Vagina (tissue), 2 donors: ENCODE results near the gene ZNF687. TPM values are rescaled to one million over a fixed set of nuclear protein-coding genes. Genes with fewer than 3 reads are reported as not detected.
A peak's percentile ranks its signal among the peaks of the same experiment; 100 is the strongest.

Experiments
- DNase-seq, 2 donors: peaks; one replicate each; pipeline ENCODE4 v3.0.0-alpha.2; 2017; ENCODE audit errors: extremely low spot score in 2 of 2
- H3K27ac ChIP-seq: fragments of 200-600 bp; sonication (generic); one replicate; pipeline ENCODE4 v1.5.1; 2019
- H3K27me3 ChIP-seq: fragments of 200-600 bp; sonication (generic); one replicate; pipeline ENCODE4 v1.5.1; 2019
- H3K36me3 ChIP-seq, 2 donors: fragments of 200-600 bp; sonication (generic); one replicate each; pipeline ENCODE4 v1.5.1; 2017 to 2019
- H3K4me1 ChIP-seq: fragments of 200-600 bp; sonication (generic); one replicate; pipeline ENCODE4 v1.5.1; 2019
- H3K4me3 ChIP-seq, 2 donors: fragments of 200-600 bp; sonication (generic); 1 replicate in 1 of 2; 2 replicates in 1 of 2; pipeline ENCODE4 v1.5.1; 2016 to 2019
- H3K9me3 ChIP-seq: fragments of 200-600 bp; sonication (generic); one replicate; pipeline ENCODE4 v1.5.1; 2019
- CTCF ChIP-seq, 3 experiments: fragments of 450-650 bp in 2 of 3; fragments of 200-600 bp in 1 of 3; sonication (generic) in 1 of 3; IDR thresholded peaks; one replicate each; pipeline ENCODE4 v1.5.1; 2017 to 2019; ENCODE audit warnings: antibody characterized with exemption in 3 of 3, mild to moderate bottlenecking in 2 of 3, moderate library complexity in 2 of 3
- POLR2A ChIP-seq, 2 donors: fragments of 450-650 bp; IDR thresholded peaks; one replicate each; pipeline ENCODE4 v1.6.1; 2017; ENCODE audit warnings: antibody characterized with exemption in 2 of 2, mild to moderate bottlenecking in 2 of 2, moderate library complexity in 2 of 2
- POLR2AphosphoS5 ChIP-seq, 2 donors: sonication (generic); formaldehyde crosslinking; IDR thresholded peaks; one replicate each; pipeline ENCODE4 v1.9.0; 2017; ENCODE audit warnings: antibody characterized with exemption in 2 of 2, mild to moderate bottlenecking in 2 of 2, low read depth in 1 of 2; ENCODE audit not compliant: insufficient read depth in 1 of 2
- intact Hi-C: fragments of 100-400 bp; cut with DNase I; formaldehyde crosslinking; loops from one replicate; pipeline ENCODE4 v1.15.1; 2023
- small RNA-seq: library from RNA; depleted of rRNA; stranded (forward); fragments of <200 nt; gene quantifications from one replicate; pipeline ENCODE3, GENCODE V24; 2016
- total RNA-seq: library from RNA; depleted of rRNA; stranded (reverse); fragments of >200 nt; gene quantifications from one replicate; pipeline ENCODE4 v1.2.3, GENCODE V29; 2016

Gene ZNF687
- total RNA-seq, 1 donor from 2014 or later = 26.8 TPM

GRCh38 chr1:151336556-151336955 lies 54.5 kb downstream of the ZNF687 start:
- TF ChIP-seq CTCF (IDR thresholded peaks at IDR 0.05) = no peak
- TF ChIP-seq POLR2A (IDR thresholded peaks at IDR 0.05) = no peak
- no peak for TF ChIP-seq POLR2AphosphoS5 (IDR thresholded peaks at IDR 0.05; ENCODE audit: insufficient read depth in 1 of 2, low read depth in 1 of 2)
- no peak overlapping the region for H3K4me3 ChIP-seq
- H3K9me3 ChIP-seq = no peaks in the 10 kb centered on the region
- intact Hi-C loops = no loop called here
- no peaks in the 10 kb centered on the region for H3K4me1 ChIP-seq
- H3K27ac ChIP-seq = no peak overlapping the region
- DNase-seq = no peak
- no peaks in the 10 kb centered on the region for H3K27me3 ChIP-seq
- H3K36me3 ChIP-seq = no peaks in the 10 kb centered on the region

- Histone ChIP-seq H3K27ac (no peak overlapping the region), H3K4me1 (peaks cover 7% of the 10 kb centered on the region), H3K27me3 (no peaks in the 10 kb centered on the region), H3K36me3 (peaks cover 0 to 17% of the 10 kb centered on the region in 2 donors), H3K4me3 (no peak overlapping the region), H3K9me3 (no peaks in the 10 kb centered on the region)
- no peak for DNase-seq
- intact Hi-C loops = loop anchor here (2.0 to 5.0 kb wide), 3 partner anchors 40 to 59 kb away; partner anchors contain the start of genes PSMB4 and ZNF687
- TF ChIP-seq POLR2AphosphoS5 (IDR thresholded peaks at IDR 0.05; ENCODE audit: insufficient read depth in 1 of 2, low read depth in 1 of 2) (peak in 1 of 2 donors; percentile 79), CTCF (IDR thresholded peaks at IDR 0.05) (peak; percentile 56 to 77 (median 73)), POLR2A (IDR thresholded peaks at IDR 0.05) (no peak)
Measured at GRCh38 chr1:151340870-151341754, 59.0 kb downstream of the ZNF687 start.

Small RNA genes lying within 50 kb of the gene (small RNA-seq; reads per million reads assigned to genes)
- gene RN7SL444P = not detected

Other genes with a start within 250 kb of the ZNF687 start
- gene BNIPL, start 245.7 kb upstream of the ZNF687 start, total RNA-seq = 105 TPM
- gene C1orf56, start 234.5 kb upstream of the ZNF687 start, total RNA-seq = 5.2 TPM
- gene CDC42SE1, start 222.7 kb upstream of the ZNF687 start, total RNA-seq = 89.1 TPM
- gene MLLT11, start 221.9 kb upstream of the ZNF687 start, total RNA-seq = 3.7 TPM
- 19.2 TPM for gene GABPB2, start 211.5 kb upstream of the ZNF687 start, total RNA-seq
- gene SEMA6C, start 135.7 kb upstream of the ZNF687 start, total RNA-seq = 10.1 TPM
- gene TNFAIP8L2, start 125.7 kb upstream of the ZNF687 start, total RNA-seq = 7.6 TPM
- gene LYSMD1, start 116.4 kb upstream of the ZNF687 start, total RNA-seq = 21.1 TPM
- 22.1 TPM for gene SCNM1, start 116.2 kb upstream of the ZNF687 start, total RNA-seq
- gene TMOD4, start 106.3 kb upstream of the ZNF687 start, total RNA-seq = 2.2 TPM
- 17.2 TPM for gene VPS72, start 92.1 kb upstream of the ZNF687 start, total RNA-seq
- gene PIP5K1A, start 83.7 kb upstream of the ZNF687 start, total RNA-seq = 80.3 TPM
- 118 TPM for gene PSMD4, start 27.6 kb upstream of the ZNF687 start, total RNA-seq
- gene PI4KB, start 45.1 kb downstream of the ZNF687 start, total RNA-seq = 69.0 TPM
- 13.0 TPM for gene RFX5, start 65.0 kb downstream of the ZNF687 start, total RNA-seq
- 30.9 TPM for gene SELENBP1, start 90.4 kb downstream of the ZNF687 start, total RNA-seq
- gene PSMB4, start 117.3 kb downstream of the ZNF687 start, total RNA-seq = 292 TPM
- 60.6 TPM for gene POGZ, start 177.2 kb downstream of the ZNF687 start, total RNA-seq
- gene CGN, start 229.1 kb downstream of the ZNF687 start, total RNA-seq = 13.0 TPM